ENCODE data around the gene LAMA3.

The LAMA3 gene

GRCh38 chr18:23850215-23850614 lies 161.0 kb downstream of the LAMA3 start:
- no peaks in the 10 kb centered on the region for H4K20me1 ChIP-seq (ENCODE audit: insufficient read depth)
- no peak overlapping the region for H3K4me3 ChIP-seq (IDR thresholded peaks at IDR 0.05; ENCODE audit: insufficient read depth, low read depth, low read length)
- H3K4me1 ChIP-seq (ENCODE audit: low read depth, poor library complexity, severe bottlenecking) = no peaks in the 10 kb centered on the region
- no peaks in the 10 kb centered on the region for H3K79me2 ChIP-seq (ENCODE audit: insufficient read depth, low read depth)
- H2AFZ ChIP-seq (ENCODE audit: low read depth) = no peak overlapping the region
- H3K4me2 ChIP-seq = no peak overlapping the region
- TF ChIP-seq CTCF (conservative IDR thresholded peaks at IDR 0.05; ENCODE audit: low read depth, low read length) = no peak
- H3K36me3 ChIP-seq (ENCODE audit: insufficient read depth) = no peaks in the 10 kb centered on the region
- no peaks in the 10 kb centered on the region for H3K27me3 ChIP-seq (ENCODE audit: insufficient read depth, low read depth)
- no peak overlapping the region for H3K27ac ChIP-seq
- H3K9ac ChIP-seq = no peak overlapping the region

- Histone ChIP-seq H3K4me1 (ENCODE audit: low read depth, poor library complexity, severe bottlenecking) (no peaks in the 10 kb centered on the region), H3K36me3 (ENCODE audit: insufficient read depth) (no peaks in the 10 kb centered on the region), H2AFZ (ENCODE audit: low read depth) (no peak overlapping the region), H3K9ac (no peak overlapping the region), H3K27ac (no peak overlapping the region), H3K79me2 (ENCODE audit: insufficient read depth, low read depth) (no peaks in the 10 kb centered on the region), H4K20me1 (ENCODE audit: insufficient read depth) (no peaks in the 10 kb centered on the region), H3K4me3 (IDR thresholded peaks at IDR 0.05; ENCODE audit: insufficient read depth, low read depth, low read length) (no peak overlapping the region), H3K4me2 (no peak overlapping the region), H3K27me3 (ENCODE audit: insufficient read depth, low read depth) (no peaks in the 10 kb centered on the region)
- TF ChIP-seq CTCF (conservative IDR thresholded peaks at IDR 0.05; ENCODE audit: low read depth, low read length) = no peak
Measured at GRCh38 chr18:23851470-23852002, 162.3 kb downstream of the LAMA3 start.

- no peaks in the 10 kb centered on the region for H4K20me1 ChIP-seq (ENCODE audit: insufficient read depth)
- H3K27me3 ChIP-seq (ENCODE audit: insufficient read depth, low read depth) = no peaks in the 10 kb centered on the region
- no peak overlapping the region for H2AFZ ChIP-seq (ENCODE audit: low read depth)
- H3K4me2 ChIP-seq = no peak overlapping the region
- H3K4me1 ChIP-seq (ENCODE audit: low read depth, poor library complexity, severe bottlenecking) = no peaks in the 10 kb centered on the region
- H3K9ac ChIP-seq = no peak overlapping the region
- no peak for TF ChIP-seq CTCF (conservative IDR thresholded peaks at IDR 0.05; ENCODE audit: low read depth, low read length)
- H3K79me2 ChIP-seq (ENCODE audit: insufficient read depth, low read depth) = no peaks in the 10 kb centered on the region
- no peak overlapping the region for H3K27ac ChIP-seq
- H3K36me3 ChIP-seq (ENCODE audit: insufficient read depth) = no peaks in the 10 kb centered on the region
- H3K4me3 ChIP-seq (IDR thresholded peaks at IDR 0.05; ENCODE audit: insufficient read depth, low read depth, low read length) = no peak overlapping the region
Measured at GRCh38 chr18:23852236-23853045, 163.2 kb downstream of the LAMA3 start.

GRCh38 chr18:23853448-23854195 lies 164.4 kb downstream of the LAMA3 start:
- Histone ChIP-seq H2AFZ (ENCODE audit: low read depth) (no peak overlapping the region), H3K27ac (no peak overlapping the region), H3K36me3 (ENCODE audit: insufficient read depth) (no peaks in the 10 kb centered on the region), H3K4me3 (IDR thresholded peaks at IDR 0.05; ENCODE audit: insufficient read depth, low read depth, low read length) (no peak overlapping the region), H3K4me1 (ENCODE audit: low read depth, poor library complexity, severe bottlenecking) (no peaks in the 10 kb centered on the region), H3K9ac (no peak overlapping the region), H3K79me2 (ENCODE audit: insufficient read depth, low read depth) (no peaks in the 10 kb centered on the region), H3K4me2 (no peak overlapping the region), H3K27me3 (ENCODE audit: insufficient read depth, low read depth) (no peaks in the 10 kb centered on the region), H4K20me1 (ENCODE audit: insufficient read depth) (no peaks in the 10 kb centered on the region)
- TF ChIP-seq CTCF (conservative IDR thresholded peaks at IDR 0.05; ENCODE audit: low read depth, low read length) = no peak

All from KMS-11 (cell line).